Measurements from ENCODE around the gene NOXO1.

GRCh38 chr16:1976951-1977874, 4.1 kb downstream of the NOXO1 start:
- TF ChIP-seq CTCF (IDR thresholded peaks at IDR 0.05) (no peak), POLR2A (IDR thresholded peaks at IDR 0.05) (no peak)

Data from heart left ventricle (tissue), 13 donors.